ENCODE results near the gene MCRS1.
"Not testable (repeated sequence)": the region's sequence is repeated elsewhere in the genome, so short reads cannot be mapped to it uniquely, and the experiment has no call there.

MCRS1 gene, protein sequence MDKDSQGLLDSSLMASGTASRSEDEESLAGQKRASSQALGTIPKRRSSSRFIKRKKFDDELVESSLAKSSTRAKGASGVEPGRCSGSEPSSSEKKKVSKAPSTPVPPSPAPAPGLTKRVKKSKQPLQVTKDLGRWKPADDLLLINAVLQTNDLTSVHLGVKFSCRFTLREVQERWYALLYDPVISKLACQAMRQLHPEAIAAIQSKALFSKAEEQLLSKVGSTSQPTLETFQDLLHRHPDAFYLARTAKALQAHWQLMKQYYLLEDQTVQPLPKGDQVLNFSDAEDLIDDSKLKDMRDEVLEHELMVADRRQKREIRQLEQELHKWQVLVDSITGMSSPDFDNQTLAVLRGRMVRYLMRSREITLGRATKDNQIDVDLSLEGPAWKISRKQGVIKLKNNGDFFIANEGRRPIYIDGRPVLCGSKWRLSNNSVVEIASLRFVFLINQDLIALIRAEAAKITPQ

DNA sequence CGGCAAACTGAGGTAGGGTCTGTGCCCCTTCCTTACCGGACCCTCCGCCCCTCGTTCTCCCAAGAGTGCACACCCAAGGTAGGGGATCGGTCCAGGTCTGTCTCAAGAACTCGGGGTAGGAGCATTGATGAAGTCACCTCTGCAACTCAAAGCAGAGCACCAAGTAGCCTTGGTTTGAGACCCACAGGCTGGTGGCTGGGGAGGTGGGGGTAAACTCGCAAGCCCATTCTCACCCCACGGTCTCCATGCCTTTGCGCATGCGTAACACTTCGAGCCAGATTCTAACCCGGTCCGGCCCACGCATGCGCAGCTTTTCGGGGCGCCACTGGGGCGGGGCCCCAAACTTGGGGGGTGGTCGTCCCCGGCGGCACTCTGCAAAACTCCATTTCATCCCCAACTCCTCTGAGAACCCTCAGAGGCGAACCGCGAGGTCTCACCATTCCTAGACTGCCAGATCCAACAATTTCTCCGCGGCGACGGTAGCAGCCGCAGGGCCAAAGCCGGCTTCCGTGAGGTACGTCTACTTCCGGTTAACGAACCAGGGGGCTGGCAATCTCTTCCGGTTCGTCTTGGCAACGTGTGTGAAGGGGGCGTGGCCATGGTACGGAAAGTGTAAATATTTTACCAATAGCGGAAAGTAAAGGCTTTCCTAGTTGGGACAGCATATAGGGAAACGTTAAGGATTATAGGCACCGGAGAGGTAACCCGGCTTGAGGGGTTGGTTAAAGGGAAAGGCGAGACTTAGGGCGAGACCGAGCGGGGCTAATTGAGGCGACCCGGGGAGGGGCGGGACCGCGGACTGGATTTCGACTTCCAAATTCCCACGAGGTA lies at the start of gene MCRS1:
MCRS1 (minus strand) TSS at position 532 of the 831 bp plus-strand sequence. CDS start 1,411 bp downstream, outside the sequence.
- peak; percentile 71 for DNase-seq

DNA sequence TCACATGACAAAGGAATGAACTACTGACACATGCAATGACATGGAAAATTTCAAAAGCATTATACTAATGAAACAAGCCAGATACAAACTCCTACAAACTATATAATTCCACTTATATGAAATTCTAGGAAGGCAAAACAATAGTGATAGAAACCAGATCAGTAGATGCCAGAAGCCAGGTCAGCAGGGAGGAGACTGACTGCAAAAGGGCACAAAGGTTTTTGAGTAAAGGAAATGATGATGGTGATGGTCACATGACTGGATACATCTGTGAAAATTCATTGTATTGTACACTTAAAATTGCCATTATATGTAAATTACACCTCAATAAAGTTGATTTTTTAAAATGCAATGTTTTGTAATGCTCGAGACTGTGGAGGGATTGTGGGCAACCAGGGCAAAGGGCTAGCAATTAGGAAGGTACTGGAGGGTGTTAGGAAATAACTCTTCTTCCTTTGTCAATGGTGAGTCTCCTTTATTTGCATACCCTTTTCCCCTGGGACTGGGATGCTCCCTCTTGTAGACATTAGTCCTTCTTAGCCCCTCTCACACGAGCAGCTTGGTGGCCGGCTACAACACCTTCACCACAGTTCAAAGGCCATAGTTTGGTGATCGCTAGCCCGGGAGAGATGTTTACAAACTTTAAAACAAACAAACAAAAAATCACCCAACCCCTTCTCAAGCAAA lies 48.7 kb upstream of the MCRS1 start:
- no peak for DNase-seq

DNA sequence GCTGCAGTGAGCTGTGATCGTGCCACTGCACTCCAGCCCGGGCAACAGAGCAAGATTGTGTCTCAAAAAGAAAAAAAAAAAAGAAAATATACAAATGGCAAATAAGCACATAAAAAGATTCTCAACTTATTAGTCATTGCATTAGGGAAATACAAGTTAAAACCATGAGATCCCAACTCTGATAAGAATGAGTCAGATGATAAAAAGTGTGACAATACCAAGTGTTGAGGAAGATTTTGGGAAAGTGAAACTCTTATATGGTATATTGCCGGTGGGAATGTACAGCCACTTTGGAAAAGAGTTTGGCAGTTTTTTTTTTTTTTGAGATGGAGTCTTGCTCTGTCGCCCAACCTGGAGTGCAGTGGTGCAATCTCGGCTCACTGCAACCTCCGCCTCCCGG lies 47.8 kb upstream of the MCRS1 start:
- DNase-seq: no peak

DNA sequence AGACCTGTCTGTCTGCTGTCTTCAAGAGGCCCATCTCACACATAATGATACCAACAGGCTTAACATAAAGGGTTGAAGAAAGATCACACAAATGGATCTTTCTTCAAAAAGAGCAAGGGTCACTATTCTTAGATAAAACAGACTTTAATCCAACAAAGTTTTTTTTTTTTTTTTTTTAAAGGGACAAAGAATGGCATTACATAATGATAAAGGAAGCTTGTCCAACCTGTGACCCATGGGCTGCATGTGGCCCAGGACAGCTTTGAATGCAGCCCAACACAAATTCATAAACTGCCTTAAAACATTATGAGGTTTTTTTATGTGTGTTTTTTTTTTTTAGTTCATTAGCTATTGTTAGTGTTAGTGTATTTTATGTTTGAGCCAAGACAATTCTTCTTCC lies 44.3 kb upstream of the MCRS1 start:
- no peak for DNase-seq

DNA sequence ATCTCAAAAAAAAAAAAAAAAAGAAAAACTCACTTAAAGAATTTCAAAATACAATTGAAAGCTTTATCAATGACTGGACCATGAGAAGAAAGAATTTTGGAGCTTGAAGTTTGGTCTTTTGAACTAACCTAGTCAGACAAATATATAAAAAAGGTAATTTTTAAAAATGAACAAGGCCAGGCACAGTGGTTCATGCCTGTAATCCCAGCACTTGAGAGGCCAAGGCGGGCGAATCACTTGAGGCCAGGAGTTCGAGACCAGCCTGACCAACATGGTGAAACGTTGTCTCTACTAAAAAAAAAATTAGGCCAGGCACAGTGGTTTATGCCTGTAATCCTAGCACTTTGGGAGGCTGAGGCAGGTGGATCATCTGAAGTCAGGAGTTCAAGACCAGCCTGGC lies 42.8 kb upstream of the MCRS1 start:
- DNase-seq: not testable (repeated sequence)

DNA sequence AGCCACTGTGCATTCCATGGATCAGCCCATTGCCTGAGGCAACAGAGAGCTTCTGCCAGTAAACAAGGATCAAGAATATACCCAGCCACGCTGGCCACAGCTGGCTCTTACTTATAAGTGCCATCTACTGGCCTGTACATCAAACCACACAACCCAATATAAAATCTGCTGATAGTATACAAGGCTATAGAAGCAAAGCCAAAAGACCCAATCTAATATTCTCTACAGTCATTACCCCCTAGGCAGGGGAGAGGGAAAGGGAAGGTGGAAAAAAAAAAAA lies 41.9 kb upstream of the MCRS1 start:
- no peak for DNase-seq

DNA sequence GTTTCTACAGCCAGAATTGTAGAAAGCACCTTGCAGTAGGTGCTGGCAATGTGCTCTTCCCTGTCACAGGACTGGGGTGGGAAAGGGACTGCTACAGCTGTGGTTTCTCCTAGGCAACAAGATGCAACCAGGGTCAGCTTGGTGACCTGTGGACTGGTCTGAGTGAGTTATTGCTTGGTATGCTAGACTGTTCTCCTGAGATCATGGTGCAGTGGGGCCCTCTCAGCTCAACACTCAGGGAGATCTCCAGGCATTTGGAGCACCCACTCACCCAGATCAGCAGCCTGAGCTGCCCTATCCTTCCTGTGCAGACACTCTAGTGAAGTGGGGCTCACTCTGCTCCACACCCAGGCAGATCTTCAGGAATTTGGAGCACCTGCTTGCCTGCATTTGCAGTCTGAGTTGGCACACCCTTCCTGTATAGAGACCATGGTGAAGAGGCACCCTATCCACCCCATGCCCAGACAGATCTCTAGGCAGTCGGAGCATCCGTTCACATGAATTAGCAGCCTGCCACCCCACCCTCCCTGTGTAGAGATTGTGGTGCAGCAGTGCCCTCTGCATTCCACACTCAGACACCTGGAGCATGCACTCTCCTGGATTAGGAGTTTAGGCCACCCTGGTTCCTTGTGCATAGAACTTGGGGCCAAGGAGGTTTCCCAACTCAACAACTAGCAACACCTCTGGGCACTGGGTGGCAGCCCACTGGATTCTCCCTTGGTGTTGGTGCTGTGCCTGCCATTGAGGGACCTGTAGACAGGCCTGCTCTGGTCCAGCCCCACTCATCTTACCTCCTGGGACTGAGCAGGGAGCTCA lies 41.3 kb upstream of the MCRS1 start:
- DNase-seq: no peak

DNA sequence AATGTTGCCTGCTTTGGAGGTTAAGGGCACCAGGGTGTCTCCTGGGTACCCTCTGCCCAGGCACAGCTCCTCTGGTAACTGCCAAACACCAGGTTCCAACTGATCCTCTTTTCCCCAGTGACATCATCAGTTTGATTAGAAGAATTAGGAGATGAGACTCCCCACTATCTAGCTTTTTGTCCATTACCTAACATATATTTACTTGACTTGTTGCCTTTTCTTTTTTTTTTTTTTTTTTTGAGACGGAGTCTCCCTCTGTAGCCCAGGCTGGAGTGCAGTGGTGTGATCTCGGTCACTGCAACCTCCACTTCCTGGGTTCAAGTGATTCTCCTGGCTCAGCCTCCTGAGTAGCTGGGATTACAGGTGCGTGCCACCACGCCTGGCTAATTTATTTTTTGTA lies 37.6 kb upstream of the MCRS1 start, which contains the start of gene FAM186B:
FAM186B (minus strand) TSS at position 101 of the 400 bp plus-strand sequence. CDS start 162 bp downstream, outside the sequence.
- not testable (repeated sequence) for DNase-seq

DNA sequence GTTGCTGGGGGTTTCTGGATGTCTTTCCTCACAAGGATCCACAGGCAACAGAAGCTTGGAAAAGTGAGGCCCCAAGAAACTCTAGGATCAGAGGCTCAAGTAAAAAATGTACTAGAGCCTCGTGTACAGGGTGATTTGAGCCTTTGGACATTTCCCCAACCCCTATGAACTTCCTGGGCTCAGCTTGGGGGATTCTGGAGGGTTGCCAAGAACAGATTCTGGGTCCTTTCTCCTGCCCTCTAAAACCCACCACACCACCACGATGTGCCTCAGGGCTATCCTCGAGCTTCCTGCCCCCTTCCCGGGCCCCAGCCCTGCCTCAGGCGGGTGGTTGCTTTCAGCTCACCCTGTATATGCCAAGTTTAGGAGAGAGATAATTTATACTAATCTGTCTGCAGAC lies 36.9 kb upstream of the MCRS1 start:
- no peak for DNase-seq

DNA sequence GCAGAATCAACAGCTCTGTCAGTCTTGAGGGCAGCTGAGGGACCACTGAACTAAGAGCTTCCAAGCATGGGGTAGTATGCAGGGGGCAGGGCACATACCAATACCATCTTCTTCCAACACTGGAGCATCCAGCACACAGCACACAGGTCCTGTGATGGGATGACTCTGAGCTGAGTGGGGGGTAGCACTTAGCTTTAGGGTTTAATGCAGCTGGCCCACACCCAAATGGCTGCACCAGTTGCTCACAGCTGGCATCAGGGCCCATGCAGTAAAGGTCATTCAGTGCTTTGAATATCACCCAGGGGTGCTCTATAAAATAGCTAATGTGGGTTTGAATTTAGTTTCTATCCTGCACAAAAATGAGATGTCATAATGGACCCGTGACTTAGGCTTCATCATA lies 35.8 kb upstream of the MCRS1 start:
- DNase-seq: no peak

DNA sequence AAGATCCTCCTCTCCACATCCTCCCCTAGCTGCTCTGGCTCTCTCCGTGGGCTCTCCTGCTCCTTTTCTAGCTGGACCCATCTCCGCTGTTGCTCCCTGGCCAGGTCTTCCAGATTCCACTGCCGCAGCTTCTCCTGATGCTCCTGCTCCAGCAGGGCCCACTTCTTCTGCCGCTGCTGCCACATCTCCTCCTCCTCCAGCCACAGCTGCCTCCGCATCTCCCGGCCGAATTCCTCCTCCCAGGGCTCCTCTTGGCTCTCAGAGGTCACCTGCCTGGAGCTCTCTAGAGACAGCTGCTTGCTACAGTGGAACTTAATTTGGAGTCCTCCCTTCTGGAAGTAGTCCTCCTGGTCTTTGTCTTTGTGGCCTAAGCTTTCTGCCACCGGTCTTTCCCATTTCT lies 32.0 kb upstream of the MCRS1 start:
- DNase-seq: no peak

DNA sequence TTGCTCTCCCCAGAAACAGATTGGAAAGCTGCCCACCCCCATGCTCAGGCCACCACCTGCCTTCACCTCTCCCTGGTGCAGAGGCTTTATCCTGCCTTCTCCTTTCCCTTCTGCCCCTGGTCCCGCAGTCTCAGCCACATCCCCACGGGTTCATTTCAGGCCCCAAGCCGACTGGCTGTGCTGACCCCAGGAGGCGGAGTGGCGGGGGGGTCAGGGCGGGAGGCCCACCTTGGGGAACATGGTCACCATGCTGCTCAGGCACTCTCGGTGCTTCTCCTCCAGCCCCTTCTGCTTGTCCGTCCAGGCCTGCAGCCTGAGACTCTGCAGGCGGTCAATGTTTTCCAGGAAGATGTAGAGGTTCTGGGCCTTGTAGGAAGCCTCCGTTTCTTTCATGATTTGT lies 30.6 kb upstream of the MCRS1 start:
- no peak for DNase-seq

DNA sequence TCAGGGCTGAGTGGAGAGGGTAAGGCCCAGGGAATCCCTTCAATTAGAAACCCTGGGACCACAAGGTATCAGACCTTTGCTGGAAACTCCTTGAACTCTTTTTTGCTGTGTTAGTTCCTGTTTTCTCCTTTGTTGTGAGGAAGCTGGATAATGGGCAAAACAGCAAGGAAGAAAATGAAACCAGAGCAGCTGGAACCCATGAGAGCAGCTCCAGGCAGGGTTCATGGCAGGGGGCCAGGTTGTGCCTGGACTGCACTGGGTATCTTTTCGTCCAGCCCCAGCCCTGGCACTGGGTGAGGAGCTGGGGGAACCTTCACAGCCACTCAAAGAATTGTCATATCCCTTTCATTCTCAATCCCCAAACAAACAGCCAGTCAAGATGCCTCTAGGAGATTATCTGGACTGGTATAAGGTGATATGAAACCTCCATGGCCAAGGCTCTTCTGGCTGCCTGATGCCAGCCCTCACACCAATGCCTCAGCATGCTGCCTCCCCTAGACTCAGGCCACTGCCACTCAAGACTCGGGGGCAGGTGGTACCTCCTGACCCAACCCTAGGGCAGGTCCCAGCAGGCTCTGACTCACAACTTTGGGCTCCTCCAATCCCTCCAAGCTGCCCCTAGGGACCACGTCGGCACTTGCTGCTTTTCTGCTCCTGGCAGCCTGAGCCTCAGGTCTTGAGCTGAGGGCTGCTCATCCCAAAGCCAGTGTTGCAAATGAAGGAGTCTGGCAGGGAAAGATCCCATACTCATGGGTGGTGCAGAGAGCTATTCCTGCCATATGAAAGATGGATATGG lies 21.0 kb upstream of the MCRS1 start:
- no peak for DNase-seq

DNA sequence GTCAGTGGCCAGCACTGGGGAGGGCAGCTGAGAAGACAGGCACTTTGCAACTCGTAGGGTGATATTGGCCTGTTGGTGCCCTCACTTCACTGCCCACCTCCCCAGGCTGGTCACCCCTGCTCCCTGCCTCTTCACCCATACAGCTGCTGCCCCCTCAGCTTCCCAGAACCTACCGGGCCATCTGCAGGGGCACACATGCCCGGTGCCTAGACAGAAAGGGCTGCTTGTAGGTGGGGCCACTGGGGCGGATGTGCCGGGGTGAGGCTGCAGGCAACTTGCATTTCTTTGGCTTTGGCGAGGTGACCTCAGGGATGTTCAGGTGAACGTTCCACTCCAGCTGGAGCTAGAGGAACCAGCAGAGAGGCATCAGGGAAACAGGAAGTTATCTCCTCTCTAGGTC lies 20.3 kb upstream of the MCRS1 start:
- no peak for DNase-seq

DNA sequence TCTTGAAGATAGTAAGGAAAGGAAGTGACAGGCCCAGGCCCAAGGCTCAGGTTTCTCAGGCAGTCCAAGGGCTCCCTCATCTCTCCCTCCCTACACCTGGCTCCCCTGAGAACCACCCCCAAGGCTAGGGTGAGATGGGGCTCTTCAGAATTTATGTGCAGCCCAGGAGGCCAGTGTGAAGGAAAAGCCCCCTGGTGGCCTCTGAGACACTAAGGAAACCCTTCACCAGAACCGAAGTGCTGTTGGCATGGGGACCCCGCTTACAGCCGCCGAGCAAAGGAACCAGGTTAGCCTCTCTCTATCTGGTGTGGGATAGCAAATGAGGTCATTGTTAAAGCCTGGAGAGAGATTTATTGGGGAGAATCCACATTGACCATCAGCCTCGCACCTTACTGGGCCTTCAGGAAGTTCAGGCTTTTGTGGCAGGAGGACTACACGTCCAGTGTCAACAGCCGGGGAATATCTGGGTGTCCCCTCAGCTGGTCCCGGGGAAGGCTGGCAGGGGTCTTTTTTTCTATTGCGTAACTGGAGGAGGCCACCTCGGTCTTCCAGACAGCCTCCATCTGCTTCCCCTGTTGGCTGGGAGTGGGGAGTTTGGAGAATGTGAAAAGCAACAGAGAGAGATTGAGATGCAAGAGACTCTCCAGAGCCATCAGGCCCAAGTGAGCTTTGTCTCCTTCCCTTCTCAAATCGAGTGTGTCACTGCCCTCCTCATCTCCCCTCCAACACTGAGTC lies 19.4 kb upstream of the MCRS1 start:
- no peak for DNase-seq

DNA sequence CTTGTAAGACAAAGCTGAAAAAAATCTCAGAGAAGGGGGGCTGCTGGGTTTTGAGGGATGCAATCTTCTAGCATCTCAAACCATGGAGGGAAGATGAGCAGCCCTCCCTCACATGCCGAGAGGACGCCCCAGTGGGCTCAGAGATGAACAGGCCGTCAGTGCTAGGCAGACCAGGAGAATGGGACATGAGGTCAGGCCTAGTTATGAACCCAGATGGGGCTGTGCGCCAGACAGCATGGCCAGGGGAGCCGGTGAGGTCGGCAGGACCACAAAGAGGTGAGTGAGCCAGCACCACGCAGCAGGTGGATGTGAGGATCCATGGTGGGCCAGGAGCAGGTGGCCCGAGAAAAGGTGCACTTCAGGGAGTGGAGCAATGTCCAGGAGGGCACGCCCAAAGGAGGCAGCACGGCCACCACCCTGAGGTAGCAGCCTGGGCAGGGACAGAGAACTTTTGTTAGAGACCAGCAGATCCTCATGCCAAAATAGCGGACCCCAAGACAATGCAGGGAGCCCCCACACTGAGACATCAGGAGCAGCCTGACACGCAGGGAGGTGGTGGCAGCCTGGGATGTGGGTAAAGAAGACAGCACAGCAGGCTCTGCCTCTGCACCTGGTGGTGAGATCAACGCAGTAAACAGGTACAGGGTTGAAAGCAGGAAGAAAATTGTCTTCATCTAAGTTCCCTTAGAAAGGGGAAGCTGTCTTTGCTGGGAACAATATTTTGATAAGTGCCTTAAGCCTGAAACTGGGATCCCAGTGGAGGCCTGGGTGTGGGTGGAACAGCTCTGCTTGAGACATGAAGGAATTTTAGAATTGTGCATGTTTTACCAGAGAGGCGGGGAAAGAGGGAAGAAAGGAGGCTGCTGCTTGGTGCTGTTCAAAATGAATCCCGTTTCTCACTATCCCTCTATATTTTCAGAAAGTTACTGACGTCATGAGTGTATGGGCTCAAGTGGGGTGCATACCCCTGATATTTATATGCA lies 17.8 kb upstream of the MCRS1 start:
- DNase-seq: no peak

DNA sequence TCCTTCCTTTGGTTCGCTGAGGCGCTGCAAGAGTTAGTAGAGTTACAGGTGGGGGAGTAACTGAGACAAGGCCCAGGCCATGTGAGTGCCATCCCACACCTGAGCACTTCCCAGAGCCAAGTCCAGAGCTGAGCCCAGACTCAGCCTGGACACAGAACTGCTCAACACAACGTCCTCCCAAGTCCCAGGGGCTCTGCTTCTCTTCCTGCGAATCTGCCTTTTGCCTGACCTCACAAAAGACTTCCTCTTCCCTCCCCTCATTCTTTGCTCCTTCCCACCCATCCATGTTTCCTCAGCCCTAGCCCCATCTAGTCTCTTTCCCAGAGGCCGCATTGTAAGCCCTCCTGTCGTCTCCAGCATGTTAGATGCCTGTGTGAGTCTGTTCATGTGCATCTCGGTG lies 16.6 kb upstream of the MCRS1 start:
- no peak for DNase-seq

DNA sequence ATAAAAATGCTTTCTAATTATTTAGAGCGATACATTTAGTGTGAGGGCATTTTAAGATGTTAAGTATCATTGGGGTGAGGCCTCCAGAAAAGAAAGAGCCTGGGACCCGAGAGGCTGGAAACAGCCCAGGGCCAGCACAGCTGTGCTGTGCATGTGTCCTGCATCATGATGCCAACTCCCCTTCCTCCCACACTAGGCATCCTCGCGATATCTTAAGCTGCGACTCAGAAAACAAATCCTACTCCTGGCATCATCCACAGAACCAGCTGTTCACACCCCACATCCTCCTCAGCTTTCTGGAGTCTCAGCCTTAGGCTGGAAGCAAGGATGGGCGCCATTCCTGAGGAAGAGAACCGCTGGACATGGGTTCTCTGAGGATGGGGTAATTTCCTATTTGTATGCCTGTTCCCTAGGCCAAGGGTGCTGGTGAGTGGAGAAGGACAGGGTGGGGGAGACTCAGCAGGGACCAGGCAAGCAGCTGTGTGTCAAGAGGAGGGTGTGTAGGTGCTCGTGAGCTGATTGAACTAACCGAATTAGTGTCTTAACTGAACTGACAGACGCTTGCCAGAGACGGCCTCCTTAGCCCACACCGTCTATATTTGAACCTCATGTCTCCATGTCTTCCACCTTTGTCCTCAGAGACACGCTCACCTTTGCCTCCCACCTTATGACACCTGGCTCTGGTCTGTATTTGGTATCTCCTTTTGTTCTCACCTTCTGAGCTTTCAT lies 15.6 kb upstream of the MCRS1 start:
- DNase-seq: no peak

DNA sequence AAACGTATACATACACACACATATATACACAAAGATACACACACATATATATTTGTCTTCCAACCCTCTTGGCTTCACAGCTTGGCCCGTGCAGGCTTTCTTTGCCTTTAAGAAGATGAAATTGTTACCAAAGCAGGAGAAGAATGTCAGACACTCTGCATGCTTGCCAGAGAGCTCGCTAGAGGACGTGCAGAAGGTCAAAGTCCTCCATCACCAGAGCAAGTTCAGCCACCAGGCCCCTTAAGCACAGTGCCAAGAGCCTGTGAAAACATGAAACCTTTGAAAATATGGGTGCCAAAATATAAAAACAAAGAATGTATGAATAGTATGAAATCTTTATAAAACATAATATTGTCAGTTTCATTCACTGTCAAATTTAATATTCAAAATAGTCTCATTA lies 14.9 kb upstream of the MCRS1 start:
- no peak for DNase-seq
